ENCODE data around the gene OSBP2.

OSBP2 gene

GRCh38 chr22:30694640-30695350 is at the start of gene OSBP2:
Gene OSBP2 (plus strand): TSS chr22:30694874. CDS start chr22:30694910, 36 bp downstream.
- TF ChIP-seq ZFP3 (CRISPR knock-in tag; IDR thresholded peaks at IDR 0.05) (no peak), TCF4 (CRISPR knock-in tag; IDR thresholded peaks at IDR 0.05; ENCODE audit: borderline replicate concordance) (no peak), ZNF8 (CRISPR knock-in tag; IDR thresholded peaks at IDR 0.05) (no peak), OSR1 (CRISPR knock-in tag; IDR thresholded peaks at IDR 0.05) (no peak), ZC3H10 (CRISPR knock-in tag; IDR thresholded peaks at IDR 0.05) (no peak), ESRRG (CRISPR knock-in tag; IDR thresholded peaks at IDR 0.05) (no peak), GLIS3 (CRISPR knock-in tag; IDR thresholded peaks at IDR 0.05) (no peak), ARNTL (CRISPR knock-in tag; IDR thresholded peaks at IDR 0.05; ENCODE audit: borderline replicate concordance, low read depth) (no peak), PATZ1 (CRISPR knock-in tag; IDR thresholded peaks at IDR 0.05; ENCODE audit: borderline replicate concordance) (no peak), TSHZ2 (CRISPR knock-in tag; IDR thresholded peaks at IDR 0.05) (no peak), RARB (CRISPR knock-in tag; IDR thresholded peaks at IDR 0.05) (no peak), ZNF70 (CRISPR knock-in tag; IDR thresholded peaks at IDR 0.05) (no peak), CSDC2 (CRISPR knock-in tag; IDR thresholded peaks at IDR 0.05) (no peak), ZNF565 (CRISPR knock-in tag; conservative IDR thresholded peaks at IDR 0.05; ENCODE audit: low read depth) (no peak), CREB5 (CRISPR knock-in tag; IDR thresholded peaks at IDR 0.05; ENCODE audit: low read depth) (no peak), BACH2 (CRISPR knock-in tag; IDR thresholded peaks at IDR 0.05; ENCODE audit: borderline replicate concordance) (no peak)
- TF ChIP-seq, protein P1, sequence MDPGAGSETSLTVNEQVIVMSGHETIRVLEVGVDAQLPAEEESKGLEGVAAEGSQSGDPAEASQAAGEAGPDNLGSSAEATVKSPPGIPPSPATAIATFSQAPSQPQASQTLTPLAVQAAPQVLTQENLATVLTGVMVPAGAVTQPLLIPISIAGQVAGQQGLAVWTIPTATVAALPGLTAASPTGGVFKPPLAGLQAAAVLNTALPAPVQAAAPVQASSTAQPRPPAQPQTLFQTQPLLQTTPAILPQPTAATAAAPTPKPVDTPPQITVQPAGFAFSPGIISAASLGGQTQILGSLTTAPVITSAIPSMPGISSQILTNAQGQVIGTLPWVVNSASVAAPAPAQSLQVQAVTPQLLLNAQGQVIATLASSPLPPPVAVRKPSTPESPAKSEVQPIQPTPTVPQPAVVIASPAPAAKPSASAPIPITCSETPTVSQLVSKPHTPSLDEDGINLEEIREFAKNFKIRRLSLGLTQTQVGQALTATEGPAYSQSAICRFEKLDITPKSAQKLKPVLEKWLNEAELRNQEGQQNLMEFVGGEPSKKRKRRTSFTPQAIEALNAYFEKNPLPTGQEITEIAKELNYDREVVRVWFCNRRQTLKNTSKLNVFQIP (CRISPR knock-in tag; IDR thresholded peaks at IDR 0.05; ENCODE audit: borderline replicate concordance, low read depth), result no peak
- ATAC-seq, result peak; percentile 49

DNA sequence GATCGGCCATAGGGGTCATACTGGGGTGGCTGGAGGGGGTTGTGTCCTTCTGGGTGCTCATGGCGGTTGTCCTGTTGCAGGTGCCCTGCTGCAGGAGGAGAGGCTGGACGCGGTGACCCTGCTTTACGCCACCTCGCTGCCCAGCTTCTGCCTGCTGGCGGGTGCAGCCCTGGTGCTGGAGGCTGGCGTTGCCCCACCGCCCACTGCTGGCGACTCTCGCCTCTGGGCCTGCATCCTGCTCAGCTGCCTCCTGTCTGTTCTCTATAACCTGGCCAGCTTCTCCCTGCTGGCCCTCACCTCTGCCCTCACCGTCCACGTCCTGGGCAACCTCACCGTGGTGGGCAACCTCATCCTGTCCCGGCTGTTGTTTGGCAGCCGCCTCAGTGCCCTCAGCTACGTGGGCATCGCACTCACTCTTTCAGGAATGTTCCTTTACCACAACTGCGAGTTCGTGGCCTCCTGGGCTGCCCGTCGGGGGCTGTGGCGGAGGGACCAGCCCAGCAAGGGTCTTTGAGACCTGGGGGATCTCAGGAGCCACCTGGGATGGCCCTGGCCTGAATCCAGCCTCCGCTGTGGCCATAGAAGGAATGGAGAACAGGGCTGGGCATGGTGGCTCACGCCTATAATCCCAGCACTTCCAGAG is 48.0 kb upstream of the OSBP2 start:
- no peak for ATAC-seq
- no peak for TF ChIP-seq ZC3H10 (CRISPR knock-in tag; IDR thresholded peaks at IDR 0.05)
- TF ChIP-seq ZFP30 (CRISPR knock-in tag; IDR thresholded peaks at IDR 0.05), result no peak
- TF ChIP-seq CREB5 (CRISPR knock-in tag; IDR thresholded peaks at IDR 0.05; ENCODE audit: low read depth), result no peak
- TF ChIP-seq ZNF70 (CRISPR knock-in tag; IDR thresholded peaks at IDR 0.05), result no peak
- TF ChIP-seq ZNF8 (CRISPR knock-in tag; IDR thresholded peaks at IDR 0.05), result no peak
- no peak for TF ChIP-seq TCF4 (CRISPR knock-in tag; IDR thresholded peaks at IDR 0.05; ENCODE audit: borderline replicate concordance)
- TF ChIP-seq ZNF565 (CRISPR knock-in tag; conservative IDR thresholded peaks at IDR 0.05; ENCODE audit: low read depth), result no peak
- TF ChIP-seq ZFP3 (CRISPR knock-in tag; IDR thresholded peaks at IDR 0.05), result no peak
- TF ChIP-seq ARNTL (CRISPR knock-in tag; IDR thresholded peaks at IDR 0.05; ENCODE audit: borderline replicate concordance, low read depth), result no peak
- no peak for TF ChIP-seq ESRRG (CRISPR knock-in tag; IDR thresholded peaks at IDR 0.05)
- no peak for TF ChIP-seq PATZ1 (CRISPR knock-in tag; IDR thresholded peaks at IDR 0.05; ENCODE audit: borderline replicate concordance)
- no peak for TF ChIP-seq RARB (CRISPR knock-in tag; IDR thresholded peaks at IDR 0.05)
- no peak for TF ChIP-seq BACH2 (CRISPR knock-in tag; IDR thresholded peaks at IDR 0.05; ENCODE audit: borderline replicate concordance)
- TF ChIP-seq CSDC2 (CRISPR knock-in tag; IDR thresholded peaks at IDR 0.05), result no peak
- TF ChIP-seq TSHZ2 (CRISPR knock-in tag; IDR thresholded peaks at IDR 0.05), result no peak

Measured in SK-N-SH treated with all-trans-retinoic acid at 6 μM for 48 hours (cell line).